GM18498 (cell line): ENCODE measurements around the gene TBC1D9B.
"Not testable (repeated sequence)": the region's sequence is repeated elsewhere in the genome, so short reads cannot be mapped to it uniquely, and the experiment has no call there.

Experiments
- ATAC-seq: cut with Tn5 transposase; IDR thresholded peaks from one replicate; pipeline ENCODE4 v1.9.1; 2021; ENCODE audit warnings: mild to moderate bottlenecking, moderate library complexity; ENCODE audit not compliant: unreplicated experiment

The TBC1D9B gene

GRCh38 chr5:179840321-179840720, 67.4 kb downstream of the TBC1D9B start:
- ATAC-seq = no peak

- ATAC-seq = no peak
These were observed 68.1 kb downstream of the TBC1D9B start for GRCh38 chr5:179839328-179840256.

- ATAC-seq = no peak
These were observed 70.4 kb downstream of the TBC1D9B start for GRCh38 chr5:179837076-179838011.

- ATAC-seq = no peak
These were observed 71.3 kb downstream of the TBC1D9B start for GRCh38 chr5:179836225-179837019.

GRCh38 chr5:179834871-179835270, 72.8 kb downstream of the TBC1D9B start:
- not testable (repeated sequence) for ATAC-seq

- ATAC-seq = no peak
These were observed 73.6 kb downstream of the TBC1D9B start for GRCh38 chr5:179834120-179834519.

- ATAC-seq = no peak
These were observed 74.0 kb downstream of the TBC1D9B start for GRCh38 chr5:179833709-179834070.

GRCh38 chr5:179833056-179833708, 74.5 kb downstream of the TBC1D9B start:
- ATAC-seq = no peak

- no peak for ATAC-seq
These were observed 75.5 kb downstream of the TBC1D9B start for GRCh38 chr5:179832039-179832745.

GRCh38 chr5:179830818-179831468, 76.8 kb downstream of the TBC1D9B start:
- ATAC-seq = no peak

GRCh38 chr5:179829732-179830435, 77.8 kb downstream of the TBC1D9B start:
- no peak for ATAC-seq

GRCh38 chr5:179828756-179829421, 78.8 kb downstream of the TBC1D9B start:
- no peak for ATAC-seq

- no peak for ATAC-seq
These were observed 80.0 kb downstream of the TBC1D9B start for GRCh38 chr5:179827680-179828079.

- no peak for ATAC-seq
These were observed 82.0 kb downstream of the TBC1D9B start for GRCh38 chr5:179825655-179826182.

GRCh38 chr5:179824745-179825112, 83.0 kb downstream of the TBC1D9B start:
- no peak for ATAC-seq

- no peak for ATAC-seq
These were observed 83.6 kb downstream of the TBC1D9B start for GRCh38 chr5:179823937-179824744.

GRCh38 chr5:179822444-179822990, 85.2 kb downstream of the TBC1D9B start:
- ATAC-seq = no peak
